HepG2 (cell line): ENCODE results near the gene NCLN. TPM values are rescaled to one million over a fixed set of nuclear protein-coding genes. Genes with fewer than 3 reads are reported as not detected.

Source experiments
- ARID4A ChIP-seq: sonication (generic); formaldehyde crosslinking; IDR thresholded peaks from 2 replicates; pipeline ENCODE4 v1.5.0; 2020; ENCODE audit warnings: mild to moderate bottlenecking, missing genetic modification reagents, borderline replicate concordance
- ELF1 ChIP-seq: sonication (generic); formaldehyde crosslinking; IDR thresholded peaks from 2 replicates; pipeline ENCODE4 v1.4.0; 2020; ENCODE audit warnings: missing genetic modification reagents
- FIP1L1 ChIP-seq: fragments of 200-400 bp; formaldehyde crosslinking; IDR thresholded peaks from 2 replicates; pipeline ENCODE4 v1.6.1; 2018; ENCODE audit warnings: low read depth, mild to moderate bottlenecking, low read length, moderate library complexity, borderline replicate concordance; ENCODE audit not compliant: insufficient read depth
- GLI4 ChIP-seq: sonication (generic); formaldehyde crosslinking; IDR thresholded peaks from 2 replicates; pipeline ENCODE4 v1.5.1; 2020; ENCODE audit warnings: missing genetic modification reagents, mild to moderate bottlenecking, moderate library complexity, borderline replicate concordance
- GMEB1 ChIP-seq: sonication (generic); formaldehyde crosslinking; IDR thresholded peaks from 2 replicates; pipeline ENCODE4 v1.5.1; 2020; ENCODE audit warnings: missing genetic modification reagents, mild to moderate bottlenecking, borderline replicate concordance
- HDAC1 ChIP-seq: sonication (generic); formaldehyde crosslinking; IDR thresholded peaks from 2 replicates; pipeline ENCODE4 v1.5.1; 2020; ENCODE audit warnings: mild to moderate bottlenecking, missing genetic modification reagents
- HES4 ChIP-seq: sonication (generic); formaldehyde crosslinking; IDR thresholded peaks from 2 replicates; pipeline ENCODE4 v1.9.0; 2021; ENCODE audit warnings: mild to moderate bottlenecking, missing genetic modification reagents, borderline replicate concordance
- HMG20A ChIP-seq: IDR thresholded peaks from 2 replicates; pipeline ENCODE4 v1.6.1; 2016; ENCODE audit warnings: borderline replicate concordance
- JUN ChIP-seq: sonication (generic); formaldehyde crosslinking; IDR thresholded peaks from 2 replicates; pipeline ENCODE4 v1.4.0; 2020; ENCODE audit warnings: mild to moderate bottlenecking, missing genetic modification reagents
- KDM5A ChIP-seq: fragments of 200-600 bp; sonication (generic); IDR thresholded peaks from 2 replicates; pipeline ENCODE4 v1.7.0; 2018; ENCODE audit warnings: antibody characterized with exemption, mild to moderate bottlenecking, low read length, borderline replicate concordance
- MAFF ChIP-seq: IDR thresholded peaks from 2 replicates; pipeline ENCODE4 v1.6.1; 2011; ENCODE audit warnings: low read depth, low read length, improper control_type of control experiment
- PLRG1 ChIP-seq: fragments of 450-650 bp; conservative IDR thresholded peaks from 2 replicates; pipeline ENCODE4 v1.6.1; 2016
- SALL1 ChIP-seq: sonication (generic); formaldehyde crosslinking; IDR thresholded peaks from 2 replicates; pipeline ENCODE4 v1.8.0; 2022; ENCODE audit warnings: mild to moderate bottlenecking, missing genetic modification reagents
- SNAPC2 ChIP-seq: sonication (generic); formaldehyde crosslinking; IDR thresholded peaks from 2 replicates; pipeline ENCODE4 v1.8.1; 2022; ENCODE audit warnings: mild to moderate bottlenecking, missing genetic modification reagents
- ZBTB49 ChIP-seq: sonication (generic); formaldehyde crosslinking; IDR thresholded peaks from 2 replicates; pipeline ENCODE4 v1.4.0; 2020; ENCODE audit warnings: missing genetic modification reagents, borderline replicate concordance
- ZNF33A ChIP-seq: sonication (generic); formaldehyde crosslinking; IDR thresholded peaks from 2 replicates; pipeline ENCODE4 v1.5.1; 2020; ENCODE audit warnings: missing genetic modification reagents, mild to moderate bottlenecking, moderate library complexity, borderline replicate concordance
- ZNF546 ChIP-seq: sonication (generic); formaldehyde crosslinking; conservative IDR thresholded peaks from 2 replicates; pipeline ENCODE4 v1.8.1; 2023; ENCODE audit warnings: mild to moderate bottlenecking, missing genetic modification reagents
- ZNF704 ChIP-seq: sonication (generic); formaldehyde crosslinking; IDR thresholded peaks from 2 replicates; pipeline ENCODE4 v1.8.1; 2023; ENCODE audit warnings: mild to moderate bottlenecking, inconsistent platforms, moderate library complexity, missing genetic modification reagents, borderline replicate concordance
- ZNF788 ChIP-seq: sonication (generic); formaldehyde crosslinking; IDR thresholded peaks from 2 replicates; pipeline ENCODE4 v1.5.0; 2020; ENCODE audit warnings: mild to moderate bottlenecking, missing genetic modification reagents, borderline replicate concordance
- ZNF850 ChIP-seq: sonication (generic); formaldehyde crosslinking; conservative IDR thresholded peaks from 2 replicates; pipeline ENCODE4 v1.9.0; 2021; ENCODE audit warnings: mild to moderate bottlenecking, missing genetic modification reagents
- polyA plus RNA-seq, 8 experiments: library from polyadenylated mRNA; depleted of rRNA in 3 of 8; stranded (reverse) in 7 of 8; unstranded in 1 of 8; fragments of >200 nt; fragmentation: Illumina TruSeq in 4 of 8; extraction: Trizol in 4 of 8; gene quantifications; 2 replicates each; pipeline versions ENCODE4 v1.2.1 to v1.2.3, GENCODE V29; 2011 to 2016; ENCODE audit warnings: low read depth in 4 of 8, missing spikeins in 1 of 8, mixed read lengths in 1 of 8; ENCODE audit not compliant: insufficient read depth in 1 of 8
- total RNA-seq, 5 experiments: library from RNA; depleted of rRNA; stranded (reverse); fragments of >200 nt; fragmentation: Illumina TruSeq; extraction: Trizol; gene quantifications; 2 replicates each; pipeline ENCODE4 v1.2.3, GENCODE V29; 2016; ENCODE audit warnings: low read depth in 1 of 5

Gene NCLN
- total and polyA plus RNA-seq, 2 of the 13 experiments (the other 11 are each of a cell fraction or from before 2014, with no cell fraction given), result 42.6 to 56.0 TPM

GRCh38 chr19:3184847-3185460 lies 776 bp upstream of the NCLN start (continued):
- TF ChIP-seq ZNF788 (no peak), KDM5A (peak; percentile 91; the same call in 1 of the 2 replicates), ARID4A (CRISPR knock-in tag) (peak; percentile 74), ZBTB49 (CRISPR knock-in tag) (no peak), SNAPC2 (no peak), ZNF704 (CRISPR knock-in tag) (no peak), GMEB1 (no peak), ZNF850 (CRISPR knock-in tag) (no peak), ZNF546 (no peak; the same call in 1 of the 2 replicates), MAFF (peak; percentile 40; the same call in 1 of the 2 replicates), ELF1 (CRISPR knock-in tag) (no peak), SALL1 (0 out of 2 replicates have a peak, but pooled peaks have one; percentile 13), PLRG1 (no peak), JUN (CRISPR knock-in tag) (no peak), FIP1L1 (no peak), ZNF33A (CRISPR knock-in tag) (no peak), HES4 (CRISPR knock-in tag) (no peak), HDAC1 (CRISPR knock-in tag) (peak; percentile 87; the same call in 1 of the 2 replicates), HMG20A (no peak), GLI4 (no peak)
